Mesothelial cell of epicardium (in vitro differentiated cells): Measurements from ENCODE around the gene MTUS2. TPM values are rescaled to one million over a fixed set of nuclear protein-coding genes. Genes with fewer than 3 reads are reported as not detected.

ENCODE experiments used
- DNase-seq, 2 experiments: peaks; one replicate each; pipeline ENCODE4 v3.0.0; 2021; ENCODE audit warnings: low spot score in 2 of 2; ENCODE audit not compliant: unreplicated experiment in 2 of 2
- H3K27ac Mint-ChIP-seq: 2 replicates; pipeline ENCODE4 v1.8.0; 2021; ENCODE audit warnings: mixed read lengths
- H3K27me3 Mint-ChIP-seq: 2 replicates; pipeline ENCODE4 v1.8.0; 2021; ENCODE audit warnings: low read depth, mixed read lengths
- H3K36me3 Mint-ChIP-seq: 2 replicates; pipeline ENCODE4 v1.8.0; 2021; ENCODE audit warnings: mixed read lengths
- H3K4me1 Mint-ChIP-seq: 2 replicates; pipeline ENCODE4 v1.8.0; 2021; ENCODE audit warnings: mixed read lengths
- H3K4me3 Mint-ChIP-seq: 2 replicates; pipeline ENCODE4 v1.8.0; 2021; ENCODE audit warnings: mild to moderate bottlenecking, moderate library complexity, mixed read lengths
- H3K9me3 Mint-ChIP-seq: 2 replicates; pipeline ENCODE4 v1.8.0; 2021; ENCODE audit warnings: mixed read lengths
- CTCF ChIP-seq: fragments of 200-600 bp; sonication (generic); IDR thresholded peaks from one replicate; pipeline ENCODE4 v1.5.0; 2021; ENCODE audit warnings: antibody characterized with exemption; ENCODE audit not compliant: unreplicated experiment
- total RNA-seq: library from RNA; stranded (reverse); gene quantifications from 3 replicates; pipeline ENCODE4 v1.2.1, GENCODE V29; 2021

MTUS2 gene
- total RNA-seq, 1 donor from 2014 or later, result 1.4 TPM

GRCh38 chr13:28865951-28866350 is 45.8 kb downstream of the MTUS2 start:
- no peaks in the 10 kb centered on the region for H3K36me3 Mint-ChIP-seq
- peaks cover 7% of the 10 kb centered on the region for H3K9me3 Mint-ChIP-seq
- no peak overlapping the region for H3K4me3 Mint-ChIP-seq
- DNase-seq, result no peak
- peaks cover 42% of the 10 kb centered on the region for H3K27me3 Mint-ChIP-seq
- H3K4me1 Mint-ChIP-seq, result peaks cover 8% of the 10 kb centered on the region
- TF ChIP-seq CTCF, result no peak
- no peak overlapping the region for H3K27ac Mint-ChIP-seq

GRCh38 chr13:28866932-28867331 is 46.8 kb downstream of the MTUS2 start:
- DNase-seq, result no peak
- H3K27ac Mint-ChIP-seq, result no peak overlapping the region

GRCh38 chr13:28867564-28867963 is 47.4 kb downstream of the MTUS2 start:
- no peak for TF ChIP-seq CTCF
- H3K27ac Mint-ChIP-seq, result no peak overlapping the region
- no peak overlapping the region for H3K4me3 Mint-ChIP-seq
- peaks cover 8% of the 10 kb centered on the region for H3K4me1 Mint-ChIP-seq
- H3K36me3 Mint-ChIP-seq, result no peaks in the 10 kb centered on the region
- no peak for DNase-seq
- H3K9me3 Mint-ChIP-seq, result peaks cover 23% of the 10 kb centered on the region
- peaks cover 36% of the 10 kb centered on the region for H3K27me3 Mint-ChIP-seq

More at GRCh38 chr13:28866932-28867331, 46.8 kb downstream of the MTUS2 start:
- Mint-ChIP-seq H3K27me3 (peaks cover 38% of the 10 kb centered on the region), H3K36me3 (no peaks in the 10 kb centered on the region), H3K4me3 (no peak overlapping the region), H3K4me1 (peaks cover 8% of the 10 kb centered on the region), H3K9me3 (peaks cover 16% of the 10 kb centered on the region)
- TF ChIP-seq CTCF, result no peak

GRCh38 chr13:28872427-28873176 is 52.5 kb downstream of the MTUS2 start:
- Mint-ChIP-seq H3K4me1 (no peaks in the 10 kb centered on the region), H3K9me3 (peaks cover 51% of the 10 kb centered on the region), H3K4me3 (no peak overlapping the region), H3K27me3 (peaks cover 11% of the 10 kb centered on the region), H3K27ac (no peak overlapping the region), H3K36me3 (no peaks in the 10 kb centered on the region)
- no peak for TF ChIP-seq CTCF
- DNase-seq, result no peak

- no peak for TF ChIP-seq CTCF
- Mint-ChIP-seq H3K36me3 (no peaks in the 10 kb centered on the region), H3K27me3 (peaks cover 6% of the 10 kb centered on the region), H3K9me3 (peaks cover 69% of the 10 kb centered on the region), H3K4me1 (no peaks in the 10 kb centered on the region), H3K27ac (no peak overlapping the region), H3K4me3 (no peak overlapping the region)
- no peak for DNase-seq
These were observed 55.9 kb downstream of the MTUS2 start for GRCh38 chr13:28875846-28876615.
